WI38 (cell line): Measurements from ENCODE around the gene ING5.

Experiments
- H3K4me3 ChIP-seq: 2 replicates; pipeline ENCODE4 v1.5.1; 2011; ENCODE audit warnings: low read depth, mild to moderate bottlenecking, control low read depth, low read length
- CTCF ChIP-seq: IDR thresholded peaks from 2 replicates; pipeline ENCODE4 v1.5.1; 2012; ENCODE audit warnings: low read depth, mild to moderate bottlenecking, control low read depth, low read length

The ING5 gene

GRCh38 chr2:241743620-241744019 is 41.8 kb downstream of the ING5 start:
- TF ChIP-seq CTCF: no peak
- H3K4me3 ChIP-seq: no peak overlapping the region

GRCh38 chr2:241744028-241744754 is 42.4 kb downstream of the ING5 start:
- no peak overlapping the region for H3K4me3 ChIP-seq

GRCh38 chr2:241745276-241745675 is 43.4 kb downstream of the ING5 start:
- no peak for TF ChIP-seq CTCF
- no peak overlapping the region for H3K4me3 ChIP-seq

More at GRCh38 chr2:241744028-241744754, 42.4 kb downstream of the ING5 start:
- TF ChIP-seq CTCF: no peak

GRCh38 chr2:241746084-241746483 is 44.2 kb downstream of the ING5 start:
- no peak for TF ChIP-seq CTCF
- H3K4me3 ChIP-seq: no peak overlapping the region

- TF ChIP-seq CTCF: no peak
- no peak overlapping the region for H3K4me3 ChIP-seq
Observed at GRCh38 chr2:241748468-241749256, 46.8 kb downstream of the ING5 start.

- H3K4me3 ChIP-seq: no peak overlapping the region
Observed at GRCh38 chr2:241750076-241750840, 48.4 kb downstream of the ING5 start.

More at GRCh38 chr2:241750076-241750840, 48.4 kb downstream of the ING5 start:
- TF ChIP-seq CTCF: no peak
